AG04449 (cell line): ENCODE data around the gene PRRT1.

Source experiments
- CTCF ChIA-PET: fragments of 350-600 bp; formaldehyde crosslinking; extraction: SDS; loops from one replicate; lab custom pipeline; 2021; ENCODE audit warnings: antibody characterized with exemption; lab: Yijun Ruan, JAX
- POLR2A ChIA-PET: fragments of 400-600, 350-600 bp; formaldehyde crosslinking; extraction: SDS; loops from one replicate; lab custom pipeline; 2020; ENCODE audit warnings: antibody characterized with exemption, inconsistent platforms; lab: Yijun Ruan, JAX
- DNase-seq: peaks from one replicate; pipeline ENCODE4 v3.0.0-alpha.2; 2010; ENCODE audit warnings: low read depth, low spot score
- H3K4me3 ChIP-seq: 2 replicates; pipeline ENCODE4 v1.5.1; 2011; ENCODE audit warnings: low read depth, mild to moderate bottlenecking, control low read depth, low read length
- TF ChIP-seq, protein P1 (sequence below): IDR thresholded peaks from one replicate; pipeline ENCODE4 v1.5.1; 2011; ENCODE audit warnings: mild to moderate bottlenecking, moderate library complexity, low read length, control low read depth, inconsistent platforms; ENCODE audit not compliant: insufficient read depth; ENCODE audit errors: missing control alignments

The PRRT1 gene

DNA sequence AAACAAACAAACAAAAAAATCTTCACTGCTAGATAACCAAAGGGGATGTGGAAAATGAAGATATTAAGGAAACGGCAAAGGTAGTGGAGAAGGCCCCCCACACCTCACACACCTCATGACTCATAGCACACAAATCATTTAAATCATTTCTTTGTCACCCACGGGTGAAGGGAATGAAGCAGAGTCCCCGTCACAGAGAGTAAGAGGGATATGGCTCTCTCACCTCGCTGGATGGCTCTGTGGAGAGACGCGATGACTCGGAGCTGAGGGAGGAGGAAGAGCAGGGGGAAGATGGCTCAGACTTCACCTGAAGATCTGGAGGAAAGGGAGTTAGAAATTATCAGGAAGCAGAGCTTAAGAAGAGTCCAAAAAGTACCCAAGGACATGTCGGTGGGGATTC, 24.9 kb downstream of the PRRT1 start:
- no peak for DNase-seq
- CTCF ChIA-PET = interaction anchor here (0.9 to 7.5 kb wide), 5 partner anchors 9 to 68 kb away, joined by 3 to 111 read pairs (median 14); partner anchors contain the start of gene PRRT1
- peak overlapping the region; percentile 97 for H3K4me3 ChIP-seq
- TF ChIP-seq, protein P1, sequence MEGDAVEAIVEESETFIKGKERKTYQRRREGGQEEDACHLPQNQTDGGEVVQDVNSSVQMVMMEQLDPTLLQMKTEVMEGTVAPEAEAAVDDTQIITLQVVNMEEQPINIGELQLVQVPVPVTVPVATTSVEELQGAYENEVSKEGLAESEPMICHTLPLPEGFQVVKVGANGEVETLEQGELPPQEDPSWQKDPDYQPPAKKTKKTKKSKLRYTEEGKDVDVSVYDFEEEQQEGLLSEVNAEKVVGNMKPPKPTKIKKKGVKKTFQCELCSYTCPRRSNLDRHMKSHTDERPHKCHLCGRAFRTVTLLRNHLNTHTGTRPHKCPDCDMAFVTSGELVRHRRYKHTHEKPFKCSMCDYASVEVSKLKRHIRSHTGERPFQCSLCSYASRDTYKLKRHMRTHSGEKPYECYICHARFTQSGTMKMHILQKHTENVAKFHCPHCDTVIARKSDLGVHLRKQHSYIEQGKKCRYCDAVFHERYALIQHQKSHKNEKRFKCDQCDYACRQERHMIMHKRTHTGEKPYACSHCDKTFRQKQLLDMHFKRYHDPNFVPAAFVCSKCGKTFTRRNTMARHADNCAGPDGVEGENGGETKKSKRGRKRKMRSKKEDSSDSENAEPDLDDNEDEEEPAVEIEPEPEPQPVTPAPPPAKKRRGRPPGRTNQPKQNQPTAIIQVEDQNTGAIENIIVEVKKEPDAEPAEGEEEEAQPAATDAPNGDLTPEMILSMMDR = no peak
- POLR2A ChIA-PET = no interaction called here

DNA sequence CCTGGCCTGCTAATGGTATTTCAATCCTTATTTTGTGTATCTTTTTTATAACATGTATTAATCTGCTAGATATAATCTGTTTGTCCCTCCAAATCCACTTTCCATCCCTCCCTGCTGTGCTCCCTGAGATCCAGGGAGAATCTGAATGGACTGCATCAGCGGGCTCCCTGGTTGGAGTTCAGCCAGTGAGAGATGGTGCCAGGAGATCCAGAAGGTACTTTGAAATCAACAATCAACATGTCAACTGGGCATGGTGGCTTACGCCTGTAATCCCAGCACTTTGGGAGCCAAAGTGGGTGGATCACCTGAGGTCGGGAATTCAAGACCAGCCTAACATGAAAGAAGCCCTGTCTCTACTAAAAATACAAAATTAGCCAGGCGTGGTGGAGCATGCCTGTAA, 28.1 kb downstream of the PRRT1 start:
- H3K4me3 ChIP-seq = no peak overlapping the region
- TF ChIP-seq, protein P1 = no peak
- ChIA-PET POLR2A (no interaction called here), CTCF (interaction anchor here (1.0 to 3.5 kb wide), 2 partner anchors 71 to 76 kb away, joined by 4 to 11 read pairs; no protein-coding TSS in a partner anchor)
- DNase-seq = no peak

DNA sequence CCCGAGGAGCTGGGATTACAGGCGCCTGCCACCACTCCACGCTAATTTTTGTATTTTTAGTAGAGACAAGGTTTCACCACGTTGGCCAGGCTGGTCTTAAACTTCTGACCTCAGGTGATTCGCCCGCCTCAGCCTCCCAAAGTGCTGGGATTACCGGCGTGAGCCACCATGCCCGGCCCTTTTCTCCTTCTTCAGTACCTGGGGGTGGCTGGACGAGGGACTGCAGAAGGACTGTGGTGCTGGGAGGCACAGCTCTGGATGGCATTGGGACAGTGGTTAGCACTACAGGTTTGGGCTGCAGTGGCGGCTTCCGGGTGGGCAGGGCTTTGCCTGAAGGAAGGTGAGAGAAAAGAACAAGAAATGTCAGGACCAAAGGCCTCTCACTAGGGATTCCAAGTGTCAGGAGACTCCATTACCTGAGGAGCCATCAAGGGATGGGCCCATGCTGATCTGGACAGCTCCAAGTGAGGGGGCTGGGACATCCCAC, 31.1 kb downstream of the PRRT1 start:
- ChIA-PET POLR2A (no interaction called here), CTCF (interaction anchor here (0.7 to 5.9 kb wide), 6 partner anchors 10 to 73 kb away, joined by 3 to 62 read pairs (median 4); partner anchors contain the start of genes FKBPL and GPSM3)

DNA sequence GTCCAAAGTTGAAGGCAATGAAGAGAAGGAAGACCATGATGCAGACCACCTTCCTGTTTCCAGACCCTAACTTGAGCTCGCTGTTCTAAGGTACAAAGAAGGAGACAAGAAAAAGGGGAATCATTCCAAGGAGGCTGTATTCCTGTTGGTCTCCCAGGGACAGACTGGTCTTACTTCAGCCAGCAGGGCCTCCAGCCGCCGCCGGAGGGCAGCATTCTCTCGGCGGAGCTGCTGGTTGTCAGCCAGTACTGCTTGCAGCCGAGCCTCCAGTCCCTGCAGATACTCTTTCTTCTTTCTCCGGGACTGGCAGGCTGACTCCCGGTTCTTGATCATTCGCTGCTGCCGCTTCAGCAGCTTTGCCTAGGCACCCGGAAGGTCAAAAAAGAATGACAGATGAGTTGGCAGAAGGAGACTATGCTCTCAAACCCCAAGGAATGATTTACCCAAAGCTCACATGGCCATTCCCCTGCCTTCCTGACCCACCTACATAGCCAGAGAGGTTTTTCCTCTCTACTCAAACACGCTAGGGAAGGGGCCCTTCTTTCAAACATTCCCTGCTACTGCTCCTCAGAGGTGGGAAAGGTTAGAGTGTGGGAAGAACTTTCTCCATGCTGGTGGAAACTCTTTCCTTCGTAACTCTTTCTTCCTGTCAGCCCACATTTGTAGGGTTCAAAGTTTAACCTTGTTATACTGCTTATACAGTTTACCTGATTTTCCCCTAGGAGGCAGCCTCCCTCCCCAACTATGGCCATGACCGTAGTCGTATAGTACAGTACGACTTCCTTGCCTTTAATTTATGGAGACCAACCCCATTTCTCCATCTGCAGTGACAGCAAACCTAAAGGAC, 32.7 kb downstream of the PRRT1 start:
- TF ChIP-seq, protein P1 = peak; percentile 97
- ChIA-PET CTCF (interaction anchor here (0.7 to 5.9 kb wide), 39 partner anchors 8 to 280 kb away, joined by 3 to 111 read pairs (median 6); partner anchors contain the start of genes AGPAT1, ATF6B, EGFL8 and FKBPL), POLR2A (no interaction called here)
- no peak overlapping the region for H3K4me3 ChIP-seq
- DNase-seq = no peak

More for the DNA sequence above, 31.1 kb downstream of the PRRT1 start:
- DNase-seq = no peak
- H3K4me3 ChIP-seq = no peak overlapping the region
- TF ChIP-seq, protein P1 = no peak

DNA sequence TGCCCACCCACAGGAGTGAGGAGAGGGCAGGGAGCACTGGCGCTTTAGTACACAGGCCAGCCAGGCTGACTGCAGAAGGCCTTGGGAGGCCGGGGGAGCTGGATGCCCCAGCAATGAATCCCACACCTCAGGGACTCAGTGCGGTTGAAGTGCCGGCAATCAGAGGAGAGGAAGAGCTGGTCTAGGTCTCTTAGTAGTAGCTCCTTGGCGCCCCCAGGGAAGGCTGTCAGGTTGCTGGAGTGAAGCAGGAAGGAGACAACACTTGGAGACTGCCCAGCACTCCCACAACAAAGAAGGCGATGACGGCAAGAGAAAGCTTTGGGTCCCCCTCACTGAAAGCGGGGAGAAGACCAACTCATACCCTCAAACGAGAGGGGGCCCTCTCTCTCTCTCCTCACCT, 34.3 kb downstream of the PRRT1 start:
- ChIA-PET POLR2A (no interaction called here), CTCF (interaction anchor here (0.7 to 5.9 kb wide), 24 partner anchors 11 to 680 kb away, joined by 3 to 111 read pairs (median 8); partner anchors contain the start of genes ATF6B, EGFL8, FKBPL and GPSM3)
- DNase-seq = no peak
- H3K4me3 ChIP-seq = no peak overlapping the region
- TF ChIP-seq, protein P1 = no peak

DNA sequence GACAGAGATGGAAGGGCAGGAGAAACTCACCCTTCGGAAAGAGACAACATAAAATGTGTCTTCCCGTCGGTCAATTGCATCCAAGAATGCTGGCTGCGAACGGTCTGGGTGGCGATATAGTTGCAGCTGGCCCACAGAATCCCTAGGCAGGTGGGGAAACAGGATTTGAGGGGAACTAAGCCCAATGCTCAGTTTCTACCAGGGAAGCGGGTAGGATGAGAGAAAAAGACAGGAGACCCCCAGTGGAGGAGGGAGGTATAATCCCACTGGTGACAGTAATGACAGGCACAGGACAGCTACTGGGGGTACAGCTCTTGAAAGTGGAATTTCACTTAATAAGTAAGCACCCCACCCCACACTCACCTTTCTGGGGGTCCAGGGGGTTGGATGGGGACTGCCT, 35.1 kb downstream of the PRRT1 start:
- TF ChIP-seq, protein P1 = peak; percentile 60
- CTCF ChIA-PET = interaction anchor here (1.0 to 5.9 kb wide), 19 partner anchors 11 to 77 kb away, joined by 3 to 111 read pairs (median 8); partner anchors contain the start of genes ATF6B, EGFL8, FKBPL and GPSM3
- no peak overlapping the region for H3K4me3 ChIP-seq
- POLR2A ChIA-PET = no interaction called here
- DNase-seq = no peak
